Measurements from ENCODE around the gene CDCA4. TPM values are rescaled to one million over a fixed set of nuclear protein-coding genes. Genes with fewer than 3 reads are reported as not detected.
A peak's percentile ranks its signal among the peaks of the same experiment; 100 is the strongest.

CDCA4 gene
- total and polyA plus RNA-seq, 2 donors (not counting 3 experiments of a cell fraction or from before 2014, with no cell fraction given), result 29.9 to 44.5 TPM

- Histone ChIP-seq H3K9me1 (replicated peaks; ENCODE audit: control insufficient read depth, extremely low read depth, insufficient read depth, low read length) (no peaks in the 10 kb centered on the region), H4K20me1 (replicated peaks; ENCODE audit: control insufficient read depth, extremely low read depth, insufficient read depth, low read length) (no peaks in the 10 kb centered on the region), H3K4me3 (replicated peaks in 1 of 3; ENCODE audit: insufficient read depth in 1 of 3, low read depth in 1 of 3, low read length in 3 of 3) (no peak overlapping the region), H3K4me2 (ENCODE audit: insufficient read depth, low read length) (no peak overlapping the region), H2AFZ (ENCODE audit: low read depth, low read length) (no peak overlapping the region), H3K27ac (ENCODE audit: insufficient read depth, low read depth, low read length) (peak overlapping the region; percentile 89), H3K9ac (replicated peaks; ENCODE audit: extremely low read depth, insufficient read depth, low read length) (peak overlapping the region; percentile 48), H3K4me1 (ENCODE audit: control insufficient read depth, extremely low read depth, insufficient read depth, low read length) (peaks cover 66% of the 10 kb centered on the region), H3K9me3 (replicated peaks; ENCODE audit: control insufficient read depth, insufficient read depth, low read length) (no peaks in the 10 kb centered on the region), H3K36me3 (ENCODE audit: control insufficient read depth in 2 of 2, extremely low read depth in 1 of 2, insufficient read depth in 2 of 2, low read length in 2 of 2) (no peaks in the 10 kb centered on the region), H3K27me3 (ENCODE audit: control insufficient read depth in 2 of 2, insufficient read depth in 2 of 2, low read length in 2 of 2) (no peaks in the 10 kb centered on the region), H3K79me2 (ENCODE audit: control insufficient read depth, insufficient read depth, low read length) (peaks cover 16% of the 10 kb centered on the region)
- dilution Hi-C loops (cut with MboI; ENCODE audit: extremely low pct_ligation_motif_present, low sequenced_read_pairs), result no loop called here
- BruUV-seq (replicated peaks), result no TSS peak
- CTCF ChIA-PET, result interaction anchor here (0.6 to 4.7 kb wide), 12 partner anchors 13 to 508 kb away, joined by 3 to 97 read pairs (median 4); partner anchors contain the start of genes CDCA4 and CLBA1
- intact Hi-C loops (cut with micrococcal nuclease), result loop anchor here (2.0 to 10.0 kb wide), 3 partner anchors 48 to 208 kb away; partner anchors contain the start of genes CDCA4 and JAG2
- peak; percentile 91 for DNase-seq (ENCODE audit: low read depth, low spot score)
- TF ChIP-seq MAX (IDR thresholded peaks at IDR 0.05; ENCODE audit: insufficient read depth, insufficient read length), result peak; percentile 4
- TF ChIP-seq EZH2 (IDR thresholded peaks at IDR 0.05; ENCODE audit: borderline replicate concordance, low read depth, low read length, severe bottlenecking), result no peak
- TF ChIP-seq, protein P1, sequence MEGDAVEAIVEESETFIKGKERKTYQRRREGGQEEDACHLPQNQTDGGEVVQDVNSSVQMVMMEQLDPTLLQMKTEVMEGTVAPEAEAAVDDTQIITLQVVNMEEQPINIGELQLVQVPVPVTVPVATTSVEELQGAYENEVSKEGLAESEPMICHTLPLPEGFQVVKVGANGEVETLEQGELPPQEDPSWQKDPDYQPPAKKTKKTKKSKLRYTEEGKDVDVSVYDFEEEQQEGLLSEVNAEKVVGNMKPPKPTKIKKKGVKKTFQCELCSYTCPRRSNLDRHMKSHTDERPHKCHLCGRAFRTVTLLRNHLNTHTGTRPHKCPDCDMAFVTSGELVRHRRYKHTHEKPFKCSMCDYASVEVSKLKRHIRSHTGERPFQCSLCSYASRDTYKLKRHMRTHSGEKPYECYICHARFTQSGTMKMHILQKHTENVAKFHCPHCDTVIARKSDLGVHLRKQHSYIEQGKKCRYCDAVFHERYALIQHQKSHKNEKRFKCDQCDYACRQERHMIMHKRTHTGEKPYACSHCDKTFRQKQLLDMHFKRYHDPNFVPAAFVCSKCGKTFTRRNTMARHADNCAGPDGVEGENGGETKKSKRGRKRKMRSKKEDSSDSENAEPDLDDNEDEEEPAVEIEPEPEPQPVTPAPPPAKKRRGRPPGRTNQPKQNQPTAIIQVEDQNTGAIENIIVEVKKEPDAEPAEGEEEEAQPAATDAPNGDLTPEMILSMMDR (IDR thresholded peaks at IDR 0.05; ENCODE audit: extremely low read depth in 1 of 2, insufficient read depth in 1 of 2, low read depth in 1 of 2, low read length in 2 of 2), result no peak
- TF ChIP-seq JUN (IDR thresholded peaks at IDR 0.05; ENCODE audit: borderline replicate concordance, insufficient read depth, insufficient read length, low read depth), result peak; percentile 86
- peak; percentile 99 for TF ChIP-seq FOS (IDR thresholded peaks at IDR 0.05; ENCODE audit: borderline replicate concordance, insufficient read depth, low read length)
- no peak for TF ChIP-seq GATA2 (IDR thresholded peaks at IDR 0.05; ENCODE audit: insufficient read depth, insufficient read length, low read depth, low read length)
- FAIRE-seq, result peak; percentile 99
- POLR2A ChIA-PET, result interaction anchor here (1.8 kb wide), 1 partner anchor 48 kb away, joined by 7 read pairs; the partner anchor contains the start of gene CDCA4
Measured at GRCh38 chr14:104973135-104973384, 47.8 kb downstream of the CDCA4 start.
